LNCAP (cell line): ENCODE measurements around the gene C22orf31.

Experiments used
- TF ChIP-seq, protein P1 (sequence below): fragments of 450-650 bp; IDR thresholded peaks from 2 replicates; pipeline ENCODE4 v1.5.1; 2017; ENCODE audit warnings: mild to moderate bottlenecking

C22orf31 gene

GRCh38 chr22:29012952-29013351 is 48.7 kb downstream of the C22orf31 start:
- TF ChIP-seq, protein P1, sequence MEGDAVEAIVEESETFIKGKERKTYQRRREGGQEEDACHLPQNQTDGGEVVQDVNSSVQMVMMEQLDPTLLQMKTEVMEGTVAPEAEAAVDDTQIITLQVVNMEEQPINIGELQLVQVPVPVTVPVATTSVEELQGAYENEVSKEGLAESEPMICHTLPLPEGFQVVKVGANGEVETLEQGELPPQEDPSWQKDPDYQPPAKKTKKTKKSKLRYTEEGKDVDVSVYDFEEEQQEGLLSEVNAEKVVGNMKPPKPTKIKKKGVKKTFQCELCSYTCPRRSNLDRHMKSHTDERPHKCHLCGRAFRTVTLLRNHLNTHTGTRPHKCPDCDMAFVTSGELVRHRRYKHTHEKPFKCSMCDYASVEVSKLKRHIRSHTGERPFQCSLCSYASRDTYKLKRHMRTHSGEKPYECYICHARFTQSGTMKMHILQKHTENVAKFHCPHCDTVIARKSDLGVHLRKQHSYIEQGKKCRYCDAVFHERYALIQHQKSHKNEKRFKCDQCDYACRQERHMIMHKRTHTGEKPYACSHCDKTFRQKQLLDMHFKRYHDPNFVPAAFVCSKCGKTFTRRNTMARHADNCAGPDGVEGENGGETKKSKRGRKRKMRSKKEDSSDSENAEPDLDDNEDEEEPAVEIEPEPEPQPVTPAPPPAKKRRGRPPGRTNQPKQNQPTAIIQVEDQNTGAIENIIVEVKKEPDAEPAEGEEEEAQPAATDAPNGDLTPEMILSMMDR: no peak

DNA sequence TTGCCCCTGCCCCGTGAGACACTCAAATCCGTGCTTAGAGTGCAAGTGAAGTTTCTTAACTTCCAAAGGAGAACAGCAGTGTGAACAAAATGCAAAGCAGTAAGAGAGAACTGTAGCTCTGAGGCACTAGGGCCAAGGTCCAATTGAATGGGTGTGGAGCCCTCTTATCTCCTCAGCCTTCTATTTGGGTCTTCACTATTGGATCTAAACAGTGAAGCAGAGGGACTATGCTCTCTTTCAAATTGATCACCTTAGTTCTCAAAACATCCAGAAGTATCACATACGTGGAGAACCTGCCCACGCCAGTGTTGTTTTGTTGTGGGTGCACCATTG is 49.6 kb downstream of the C22orf31 start:
- TF ChIP-seq, protein P1: no peak

DNA sequence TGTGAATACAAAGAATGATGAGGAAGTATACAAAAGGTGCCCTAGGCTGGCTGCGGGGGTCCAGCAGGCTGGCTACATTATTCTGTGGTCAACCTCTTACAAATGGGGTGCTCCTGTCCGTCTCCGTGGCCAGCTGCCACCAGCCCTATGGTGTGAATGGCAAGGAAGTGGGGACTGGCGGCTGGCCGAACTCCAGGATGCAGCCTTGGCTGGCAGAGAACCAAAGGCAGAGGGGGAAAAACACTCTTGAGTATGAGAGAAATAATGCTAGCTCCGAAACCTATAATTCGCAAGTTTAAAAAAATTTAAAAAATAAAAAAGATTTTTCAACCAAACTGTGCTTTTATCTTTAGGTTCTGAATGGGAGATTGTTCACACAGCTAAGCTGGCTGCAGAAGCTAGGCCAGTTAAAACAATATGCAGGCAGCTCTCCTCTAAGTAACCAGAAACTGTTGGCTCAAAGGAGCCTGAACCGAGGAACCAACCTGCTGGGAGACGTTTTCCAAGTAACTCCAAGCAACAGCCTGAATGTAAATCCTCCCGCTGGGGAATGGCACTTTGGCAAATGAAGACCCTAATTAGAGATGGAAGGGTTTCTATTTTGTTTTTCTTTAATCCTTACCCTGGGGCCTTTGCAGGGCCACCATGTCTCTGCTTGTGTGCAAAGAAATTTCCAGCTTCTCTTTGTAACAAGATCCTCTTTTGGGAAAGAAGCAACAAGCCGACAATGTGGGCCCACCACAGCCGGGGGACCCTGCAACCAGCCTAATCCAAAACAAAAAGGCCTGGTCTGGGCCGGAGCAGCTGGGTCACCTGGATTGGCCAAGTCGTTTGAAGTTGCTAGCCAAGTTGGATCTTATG is 50.2 kb downstream of the C22orf31 start:
- TF ChIP-seq, protein P1: no peak

GRCh38 chr22:29009148-29009547 is 52.5 kb downstream of the C22orf31 start:
- TF ChIP-seq, protein P1: no peak
